ENCODE measurements around the gene SOCS3.

The SOCS3 gene

GRCh38 chr17:78371056-78371455 lies 11.2 kb upstream of the SOCS3 start:
- Histone ChIP-seq H3K27me3 (ENCODE audit: low read depth, low read length) (peaks cover 7% of the 10 kb centered on the region; the same call in 1 of the 2 replicates), H3K9me3 (ENCODE audit: insufficient read depth, low read length) (no peaks in the 10 kb centered on the region), H3K4me1 (ENCODE audit: low read length) (peaks cover 29% of the 10 kb centered on the region), H2AFZ (ENCODE audit: low read depth, low read length) (no peak overlapping the region), H4K20me1 (ENCODE audit: insufficient read depth, low read length) (no peaks in the 10 kb centered on the region), H3K27ac (ENCODE audit: low read length) (no peak overlapping the region), H3K79me2 (ENCODE audit: low read length) (no peaks in the 10 kb centered on the region), H3K9ac (ENCODE audit: low read length) (no peak overlapping the region), H3K4me3 (ENCODE audit: low read length) (no peak overlapping the region), H3K4me2 (ENCODE audit: low read length) (no peak overlapping the region), H3K36me3 (replicated peaks; ENCODE audit: low read depth, low read length) (no peaks in the 10 kb centered on the region)
- TF ChIP-seq EZH2phosphoT487 (IDR thresholded peaks at IDR 0.05; ENCODE audit: low read depth) = no peak
- no peak for TF ChIP-seq CTCF (IDR thresholded peaks at IDR 0.05; ENCODE audit: low read depth, low read length)

GRCh38 chr17:78369791-78370381 lies 10.0 kb upstream of the SOCS3 start:
- Histone ChIP-seq H2AFZ (ENCODE audit: low read depth, low read length) (0 out of 2 replicates have a peak overlapping the region, but pooled peaks have one; percentile 81), H3K4me3 (ENCODE audit: low read length) (no peak overlapping the region), H3K79me2 (ENCODE audit: low read length) (no peaks in the 10 kb centered on the region), H3K9me3 (ENCODE audit: insufficient read depth, low read length) (no peaks in the 10 kb centered on the region), H4K20me1 (ENCODE audit: insufficient read depth, low read length) (no peaks in the 10 kb centered on the region), H3K4me1 (ENCODE audit: low read length) (peaks cover 36% of the 10 kb centered on the region), H3K4me2 (ENCODE audit: low read length) (no peak overlapping the region), H3K9ac (ENCODE audit: low read length) (no peak overlapping the region), H3K36me3 (replicated peaks; ENCODE audit: low read depth, low read length) (no peaks in the 10 kb centered on the region), H3K27me3 (ENCODE audit: low read depth, low read length) (peaks cover 7% of the 10 kb centered on the region; the same call in 1 of the 2 replicates), H3K27ac (ENCODE audit: low read length) (no peak overlapping the region)
- TF ChIP-seq CTCF (IDR thresholded peaks at IDR 0.05; ENCODE audit: low read depth, low read length) = no peak
- no peak for TF ChIP-seq EZH2phosphoT487 (IDR thresholded peaks at IDR 0.05; ENCODE audit: low read depth)

GRCh38 chr17:78368854-78369495 lies 9.1 kb upstream of the SOCS3 start:
- H3K9ac ChIP-seq (ENCODE audit: low read length) = no peak overlapping the region

More at GRCh38 chr17:78368854-78369495, 9.1 kb upstream of the SOCS3 start:
- H4K20me1 ChIP-seq (ENCODE audit: insufficient read depth, low read length) = no peaks in the 10 kb centered on the region
- H3K27me3 ChIP-seq (ENCODE audit: low read depth, low read length) = peaks cover 10% of the 10 kb centered on the region
- no peaks in the 10 kb centered on the region for H3K9me3 ChIP-seq (ENCODE audit: insufficient read depth, low read length)
- H3K27ac ChIP-seq (ENCODE audit: low read length) = no peak overlapping the region
- H3K4me3 ChIP-seq (ENCODE audit: low read length) = no peak overlapping the region
- no peaks in the 10 kb centered on the region for H3K36me3 ChIP-seq (replicated peaks; ENCODE audit: low read depth, low read length)
- peaks cover 45% of the 10 kb centered on the region for H3K4me1 ChIP-seq (ENCODE audit: low read length)
- no peak for TF ChIP-seq EZH2phosphoT487 (IDR thresholded peaks at IDR 0.05; ENCODE audit: low read depth)
- no peak for TF ChIP-seq CTCF (IDR thresholded peaks at IDR 0.05; ENCODE audit: low read depth, low read length)
- H3K4me2 ChIP-seq (ENCODE audit: low read length) = no peak overlapping the region
- H2AFZ ChIP-seq (ENCODE audit: low read depth, low read length) = no peak overlapping the region
- no peaks in the 10 kb centered on the region for H3K79me2 ChIP-seq (ENCODE audit: low read length)
